OCI-LY1 (cell line): ENCODE measurements around the gene FBXL17.
"Not testable (repeated sequence)": the region's sequence is repeated elsewhere in the genome, so short reads cannot be mapped to it uniquely, and the experiment has no call there.

Source experiments
- CTCF ChIP-seq: fragments of 200-600 bp; sonication (generic), shearing (Covaris generic); IDR thresholded peaks from 2 replicates; pipeline ENCODE4 v1.5.1; 2017; ENCODE audit warnings: mild to moderate bottlenecking, antibody characterized with exemption, low read length, moderate library complexity, mixed read lengths
- EZH2 ChIP-seq: fragments of 200-600 bp; sonication (generic), shearing (Covaris generic); IDR thresholded peaks from 2 replicates; pipeline ENCODE4 v1.8.0; 2017; ENCODE audit warnings: borderline replicate concordance, mixed run types, mild to moderate bottlenecking, antibody characterized with exemption, low read length, moderate library complexity, mixed read lengths

GRCh38 chr5:108396837-108397236, 14.9 kb upstream of the FBXL17 start:
- TF ChIP-seq CTCF, EZH2: not testable (repeated sequence)
